SK-N-SH (cell line): ENCODE measurements around the gene ZCCHC17. TPM values are rescaled to one million over a fixed set of nuclear protein-coding genes. Genes with fewer than 3 reads are reported as not detected.

Experiments
- CTCF ChIA-PET: fragments of 300-600, 350-600 bp; formaldehyde crosslinking; extraction: SDS; loops from one replicate; lab custom pipeline; 2021; lab: Yijun Ruan, JAX
- POLR2A ChIA-PET: fragments of 350-600 bp; sonication (Branson Sonifier 250); formaldehyde crosslinking; extraction: SDS; loops from one replicate; lab custom pipeline; 2020; ENCODE audit warnings: antibody characterized with exemption, inconsistent platforms; lab: Yijun Ruan, JAX
- DNase-seq: peaks from one replicate; pipeline ENCODE4 v3.0.0; 2012
- H2AFZ ChIP-seq: fragments of 200-600 bp; sonication (generic); 2 replicates; pipeline ENCODE4 v1.8.1; 2016; ENCODE audit warnings: antibody characterized with exemption, mild to moderate bottlenecking, low read depth
- H3F3A ChIP-seq: fragments of 200-600 bp; sonication (generic); replicated peaks from 2 replicates; pipeline ENCODE3; 2016; ENCODE audit warnings: antibody characterized with exemption, mild to moderate bottlenecking; ENCODE audit not compliant: insufficient read depth
- H3K27ac ChIP-seq, 2 experiments: fragments of 200-500 bp in 1 of 2; fragments of 200-600 bp in 1 of 2; sonication (Bioruptor generic) in 1 of 2; sonication (generic), shearing (Covaris generic) in 1 of 2; 2 replicates each; pipeline versions ENCODE4 v1.5.1 to v1.6.1; 2014 to 2016; ENCODE audit warnings: low read depth in 2 of 2, inconsistent platforms in 1 of 2, low read length in 1 of 2, mild to moderate bottlenecking in 1 of 2, mixed read lengths in 1 of 2
- H3K27me3 ChIP-seq: fragments of 200-600 bp; sonication (generic), shearing (Covaris generic); 2 replicates; pipeline ENCODE4 v1.6.1; 2016; ENCODE audit warnings: mixed run types; ENCODE audit not compliant: insufficient read depth
- H3K36me3 ChIP-seq, 2 experiments: fragments of 200-500 bp in 1 of 2; fragments of 200-600 bp in 1 of 2; sonication (Bioruptor generic) in 1 of 2; sonication (generic) in 1 of 2; replicated peaks in 1 of 2; 2 replicates each; pipeline versions ENCODE3 to v1.5.1; 2014 to 2016; ENCODE audit warnings: low read length in 1 of 2, mild to moderate bottlenecking in 1 of 2; ENCODE audit not compliant: insufficient read depth in 2 of 2, control insufficient read depth in 1 of 2
- H3K4me1 ChIP-seq, 2 experiments: fragments of 200-500 bp in 1 of 2; fragments of 200-600 bp in 1 of 2; sonication (Bioruptor generic) in 1 of 2; sonication (generic), shearing (Covaris generic) in 1 of 2; 2 replicates each; pipeline versions ENCODE4 v1.5.1 to v1.6.1; 2014 to 2016; ENCODE audit warnings: low read depth in 1 of 2, low read length in 1 of 2, mixed run types in 1 of 2; ENCODE audit not compliant: insufficient read depth in 2 of 2, control insufficient read depth in 1 of 2
- H3K4me2 ChIP-seq: fragments of 200-600 bp; sonication (generic), shearing (Covaris generic); 2 replicates; pipeline ENCODE4 v1.6.1; 2017; ENCODE audit warnings: mixed run types
- H3K4me3 ChIP-seq, 2 experiments: fragments of 200-500 bp in 1 of 2; fragments of 200-600 bp in 1 of 2; sonication (Bioruptor generic) in 1 of 2; sonication (generic), shearing (Covaris generic) in 1 of 2; 2 replicates each; pipeline versions ENCODE4 v1.5.1 to v1.8.1; 2014 to 2016; ENCODE audit warnings: low read depth in 2 of 2, inconsistent platforms in 1 of 2, low read length in 1 of 2, mild to moderate bottlenecking in 1 of 2, mixed read lengths in 1 of 2, moderate library complexity in 1 of 2
- H3K79me2 ChIP-seq: fragments of 200-600 bp; sonication (generic); 2 replicates; pipeline ENCODE4 v1.8.1; 2017; ENCODE audit warnings: mild to moderate bottlenecking; ENCODE audit not compliant: insufficient read depth
- H3K9ac ChIP-seq: fragments of 200-600 bp; sonication (generic); 2 replicates; pipeline ENCODE4 v1.6.1; 2017; ENCODE audit warnings: mixed run types
- H3K9me2 ChIP-seq: fragments of 200-600 bp; sonication (generic); 2 replicates; pipeline ENCODE4 v1.6.1; 2017; ENCODE audit warnings: mixed run types
- H3K9me3 ChIP-seq: fragments of 200-600 bp; sonication (generic); 2 replicates; pipeline ENCODE4 v1.6.1; 2017; ENCODE audit warnings: mixed run types, mild to moderate bottlenecking, moderate library complexity
- H4K20me1 ChIP-seq: fragments of 200-600 bp; sonication (generic); 2 replicates; pipeline ENCODE4 v1.6.1; 2017; ENCODE audit warnings: mild to moderate bottlenecking, mixed run types; ENCODE audit not compliant: insufficient read depth
- EP300 ChIP-seq, 2 experiments: IDR thresholded peaks; 2 replicates each; pipeline versions ENCODE4 v1.4.0 to v1.6.1; 2012; ENCODE audit warnings: borderline replicate concordance in 1 of 2, low read depth in 1 of 2, low read length in 1 of 2
- FOXM1 ChIP-seq: IDR thresholded peaks from 2 replicates; pipeline ENCODE4 v1.4.0; 2012; ENCODE audit warnings: low read depth, mild to moderate bottlenecking
- GABPA ChIP-seq: IDR thresholded peaks from 2 replicates; pipeline ENCODE4 v1.4.0; 2012; ENCODE audit warnings: low read depth, mild to moderate bottlenecking
- GATA2 ChIP-seq: sonication (generic); formaldehyde crosslinking; IDR thresholded peaks from 2 replicates; pipeline ENCODE4 v1.5.0; 2020; ENCODE audit warnings: mild to moderate bottlenecking, missing genetic modification reagents
- MEF2A ChIP-seq: IDR thresholded peaks from 2 replicates; pipeline ENCODE4 v1.4.0; 2012; ENCODE audit warnings: low read depth, borderline replicate concordance
- MXI1 ChIP-seq: IDR thresholded peaks from 2 replicates; pipeline ENCODE4 v1.6.1; 2012; ENCODE audit warnings: mild to moderate bottlenecking, low read depth, low read length, improper control_type of control experiment
- NFIC ChIP-seq: IDR thresholded peaks from 2 replicates; pipeline ENCODE4 v1.4.0; 2012; ENCODE audit warnings: borderline replicate concordance
- POLR2AphosphoS5 ChIP-seq: IDR thresholded peaks from 2 replicates; pipeline ENCODE4 v1.6.1; 2012; ENCODE audit warnings: low read depth, low read length
- RFX5 ChIP-seq: IDR thresholded peaks from 2 replicates; pipeline ENCODE4 v1.6.1; 2012; ENCODE audit warnings: mild to moderate bottlenecking, improper control_type of control experiment, low read length
- SMC3 ChIP-seq: IDR thresholded peaks from 2 replicates; pipeline ENCODE4 v1.6.1; 2012; ENCODE audit warnings: low read depth, low read length, improper control_type of control experiment
- TCF12 ChIP-seq: IDR thresholded peaks from 2 replicates; pipeline ENCODE4 v1.4.0; 2012
- USF2 ChIP-seq: fragments of 150-350 bp; IDR thresholded peaks from 2 replicates; pipeline ENCODE4 v1.6.1; 2017; ENCODE audit warnings: antibody characterized with exemption, low read length, low read depth, borderline replicate concordance
- YY1 ChIP-seq: IDR thresholded peaks from 2 replicates; pipeline ENCODE4 v1.4.0; 2012; ENCODE audit warnings: low read depth, mild to moderate bottlenecking
- WGBS: methylation state at CpG from one replicate; pipeline ENCODE4 v1.1.6; 2017; ENCODE audit warnings: low lambda C conversion rate; 5-methylcytosine and 5-hydroxymethylcytosine counted together
- polyA plus RNA-seq, 3 experiments: library from polyadenylated mRNA; depleted of rRNA; stranded (reverse); fragments of >200 nt; gene quantifications; 2 replicates each; pipeline ENCODE4 v1.2.3, GENCODE V29; 2012
- TF ChIP-seq, protein P1 (sequence below): IDR thresholded peaks from 2 replicates; pipeline ENCODE4 v1.4.0; 2012; ENCODE audit warnings: low read depth, borderline replicate concordance
- TF ChIP-seq, protein P2 (sequence below): fragments of 200-600 bp; sonication (generic); IDR thresholded peaks from 2 replicates; pipeline ENCODE4 v1.6.1; 2017; ENCODE audit warnings: antibody characterized with exemption, mild to moderate bottlenecking, moderate library complexity
- TF ChIP-seq, protein P3 (sequence below): fragments of 150-350 bp; IDR thresholded peaks from 2 replicates; pipeline ENCODE4 v1.6.1; 2016; ENCODE audit warnings: mild to moderate bottlenecking, low read depth, low read length
- TF ChIP-seq, protein P4 (sequence below): IDR thresholded peaks from 2 replicates; pipeline ENCODE4 v1.4.0; 2012; ENCODE audit warnings: low read depth, borderline replicate concordance
- TF ChIP-seq, protein P5 (sequence below): IDR thresholded peaks from 2 replicates; pipeline ENCODE4 v1.4.0; 2012; ENCODE audit warnings: low read depth
- TF ChIP-seq, protein P6 (sequence below): IDR thresholded peaks from 2 replicates; pipeline ENCODE4 v1.6.1; 2012; ENCODE audit warnings: mild to moderate bottlenecking, low read depth, low read length, moderate library complexity

ZCCHC17 gene
- polyA plus RNA-seq, 1 of the 3 experiments (the other 2 are of a cell fraction), result 25.8 TPM

DNA sequence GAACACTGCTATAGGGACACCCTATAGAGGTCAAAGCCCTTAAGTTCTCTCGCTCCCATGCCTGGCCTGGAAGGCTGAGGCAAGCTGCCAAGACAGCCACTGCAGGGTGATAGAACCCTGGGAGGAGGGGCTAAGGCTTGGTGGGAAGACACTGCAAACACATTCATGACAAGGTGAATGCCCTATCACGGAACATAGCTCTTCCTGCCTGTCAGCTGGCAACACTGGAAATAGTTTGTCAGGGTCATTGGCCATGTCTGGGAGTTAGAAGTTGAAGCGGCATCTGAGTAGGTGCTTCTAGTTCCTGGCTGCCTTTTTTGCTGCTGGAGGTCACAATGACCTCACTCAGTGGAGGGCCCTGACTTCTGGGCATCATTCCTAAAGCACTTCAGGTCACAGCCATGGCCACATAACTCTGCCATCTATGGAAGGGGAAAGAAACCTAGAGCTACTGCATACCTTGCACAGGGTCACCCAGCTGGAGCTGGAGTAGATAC lies 71.8 kb downstream of the ZCCHC17 start:
- H2AFZ ChIP-seq, result no peak overlapping the region
- H3K4me3 ChIP-seq, result no peak overlapping the region
- no peak overlapping the region for H3K4me2 ChIP-seq
- no peak overlapping the region for H3K27ac ChIP-seq
- TF ChIP-seq, protein P1, sequence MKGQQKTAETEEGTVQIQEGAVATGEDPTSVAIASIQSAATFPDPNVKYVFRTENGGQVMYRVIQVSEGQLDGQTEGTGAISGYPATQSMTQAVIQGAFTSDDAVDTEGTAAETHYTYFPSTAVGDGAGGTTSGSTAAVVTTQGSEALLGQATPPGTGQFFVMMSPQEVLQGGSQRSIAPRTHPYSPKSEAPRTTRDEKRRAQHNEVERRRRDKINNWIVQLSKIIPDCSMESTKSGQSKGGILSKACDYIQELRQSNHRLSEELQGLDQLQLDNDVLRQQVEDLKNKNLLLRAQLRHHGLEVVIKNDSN, result no peak
- no peak for TF ChIP-seq MEF2A
- TF ChIP-seq, protein P2, sequence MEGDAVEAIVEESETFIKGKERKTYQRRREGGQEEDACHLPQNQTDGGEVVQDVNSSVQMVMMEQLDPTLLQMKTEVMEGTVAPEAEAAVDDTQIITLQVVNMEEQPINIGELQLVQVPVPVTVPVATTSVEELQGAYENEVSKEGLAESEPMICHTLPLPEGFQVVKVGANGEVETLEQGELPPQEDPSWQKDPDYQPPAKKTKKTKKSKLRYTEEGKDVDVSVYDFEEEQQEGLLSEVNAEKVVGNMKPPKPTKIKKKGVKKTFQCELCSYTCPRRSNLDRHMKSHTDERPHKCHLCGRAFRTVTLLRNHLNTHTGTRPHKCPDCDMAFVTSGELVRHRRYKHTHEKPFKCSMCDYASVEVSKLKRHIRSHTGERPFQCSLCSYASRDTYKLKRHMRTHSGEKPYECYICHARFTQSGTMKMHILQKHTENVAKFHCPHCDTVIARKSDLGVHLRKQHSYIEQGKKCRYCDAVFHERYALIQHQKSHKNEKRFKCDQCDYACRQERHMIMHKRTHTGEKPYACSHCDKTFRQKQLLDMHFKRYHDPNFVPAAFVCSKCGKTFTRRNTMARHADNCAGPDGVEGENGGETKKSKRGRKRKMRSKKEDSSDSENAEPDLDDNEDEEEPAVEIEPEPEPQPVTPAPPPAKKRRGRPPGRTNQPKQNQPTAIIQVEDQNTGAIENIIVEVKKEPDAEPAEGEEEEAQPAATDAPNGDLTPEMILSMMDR, result no peak
- TF ChIP-seq TCF12, result no peak
- no peak for TF ChIP-seq NFIC
- TF ChIP-seq, protein P3, sequence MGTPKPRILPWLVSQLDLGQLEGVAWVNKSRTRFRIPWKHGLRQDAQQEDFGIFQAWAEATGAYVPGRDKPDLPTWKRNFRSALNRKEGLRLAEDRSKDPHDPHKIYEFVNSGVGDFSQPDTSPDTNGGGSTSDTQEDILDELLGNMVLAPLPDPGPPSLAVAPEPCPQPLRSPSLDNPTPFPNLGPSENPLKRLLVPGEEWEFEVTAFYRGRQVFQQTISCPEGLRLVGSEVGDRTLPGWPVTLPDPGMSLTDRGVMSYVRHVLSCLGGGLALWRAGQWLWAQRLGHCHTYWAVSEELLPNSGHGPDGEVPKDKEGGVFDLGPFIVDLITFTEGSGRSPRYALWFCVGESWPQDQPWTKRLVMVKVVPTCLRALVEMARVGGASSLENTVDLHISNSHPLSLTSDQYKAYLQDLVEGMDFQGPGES, result no peak
- TF ChIP-seq YY1, result no peak
- no peak for TF ChIP-seq EP300 (IDR thresholded peaks at IDR 0.05; ENCODE audit: borderline replicate concordance in 1 of 2, low read depth in 1 of 2, low read length in 1 of 2)
- TF ChIP-seq FOXM1, result no peak
- TF ChIP-seq, protein P4, sequence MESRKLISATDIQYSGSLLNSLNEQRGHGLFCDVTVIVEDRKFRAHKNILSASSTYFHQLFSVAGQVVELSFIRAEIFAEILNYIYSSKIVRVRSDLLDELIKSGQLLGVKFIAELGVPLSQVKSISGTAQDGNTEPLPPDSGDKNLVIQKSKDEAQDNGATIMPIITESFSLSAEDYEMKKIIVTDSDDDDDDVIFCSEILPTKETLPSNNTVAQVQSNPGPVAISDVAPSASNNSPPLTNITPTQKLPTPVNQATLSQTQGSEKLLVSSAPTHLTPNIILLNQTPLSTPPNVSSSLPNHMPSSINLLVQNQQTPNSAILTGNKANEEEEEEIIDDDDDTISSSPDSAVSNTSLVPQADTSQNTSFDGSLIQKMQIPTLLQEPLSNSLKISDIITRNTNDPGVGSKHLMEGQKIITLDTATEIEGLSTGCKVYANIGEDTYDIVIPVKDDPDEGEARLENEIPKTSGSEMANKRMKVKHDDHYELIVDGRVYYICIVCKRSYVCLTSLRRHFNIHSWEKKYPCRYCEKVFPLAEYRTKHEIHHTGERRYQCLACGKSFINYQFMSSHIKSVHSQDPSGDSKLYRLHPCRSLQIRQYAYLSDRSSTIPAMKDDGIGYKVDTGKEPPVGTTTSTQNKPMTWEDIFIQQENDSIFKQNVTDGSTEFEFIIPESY, result no peak
- no peak for TF ChIP-seq MXI1
- TF ChIP-seq, protein P5, sequence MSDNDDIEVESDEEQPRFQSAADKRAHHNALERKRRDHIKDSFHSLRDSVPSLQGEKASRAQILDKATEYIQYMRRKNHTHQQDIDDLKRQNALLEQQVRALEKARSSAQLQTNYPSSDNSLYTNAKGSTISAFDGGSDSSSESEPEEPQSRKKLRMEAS, result no peak
- TF ChIP-seq GABPA, result no peak
- no peak for TF ChIP-seq RFX5
- TF ChIP-seq, protein P6, sequence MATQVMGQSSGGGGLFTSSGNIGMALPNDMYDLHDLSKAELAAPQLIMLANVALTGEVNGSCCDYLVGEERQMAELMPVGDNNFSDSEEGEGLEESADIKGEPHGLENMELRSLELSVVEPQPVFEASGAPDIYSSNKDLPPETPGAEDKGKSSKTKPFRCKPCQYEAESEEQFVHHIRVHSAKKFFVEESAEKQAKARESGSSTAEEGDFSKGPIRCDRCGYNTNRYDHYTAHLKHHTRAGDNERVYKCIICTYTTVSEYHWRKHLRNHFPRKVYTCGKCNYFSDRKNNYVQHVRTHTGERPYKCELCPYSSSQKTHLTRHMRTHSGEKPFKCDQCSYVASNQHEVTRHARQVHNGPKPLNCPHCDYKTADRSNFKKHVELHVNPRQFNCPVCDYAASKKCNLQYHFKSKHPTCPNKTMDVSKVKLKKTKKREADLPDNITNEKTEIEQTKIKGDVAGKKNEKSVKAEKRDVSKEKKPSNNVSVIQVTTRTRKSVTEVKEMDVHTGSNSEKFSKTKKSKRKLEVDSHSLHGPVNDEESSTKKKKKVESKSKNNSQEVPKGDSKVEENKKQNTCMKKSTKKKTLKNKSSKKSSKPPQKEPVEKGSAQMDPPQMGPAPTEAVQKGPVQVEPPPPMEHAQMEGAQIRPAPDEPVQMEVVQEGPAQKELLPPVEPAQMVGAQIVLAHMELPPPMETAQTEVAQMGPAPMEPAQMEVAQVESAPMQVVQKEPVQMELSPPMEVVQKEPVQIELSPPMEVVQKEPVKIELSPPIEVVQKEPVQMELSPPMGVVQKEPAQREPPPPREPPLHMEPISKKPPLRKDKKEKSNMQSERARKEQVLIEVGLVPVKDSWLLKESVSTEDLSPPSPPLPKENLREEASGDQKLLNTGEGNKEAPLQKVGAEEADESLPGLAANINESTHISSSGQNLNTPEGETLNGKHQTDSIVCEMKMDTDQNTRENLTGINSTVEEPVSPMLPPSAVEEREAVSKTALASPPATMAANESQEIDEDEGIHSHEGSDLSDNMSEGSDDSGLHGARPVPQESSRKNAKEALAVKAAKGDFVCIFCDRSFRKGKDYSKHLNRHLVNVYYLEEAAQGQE, result no peak
- no peak for TF ChIP-seq SMC3
- no peak for TF ChIP-seq POLR2AphosphoS5
- TF ChIP-seq USF2, result no peak
- TF ChIP-seq GATA2 (CRISPR knock-in tag), result no peak
- H3K9ac ChIP-seq, result no peak overlapping the region
- H3K79me2 ChIP-seq, result no peaks in the 10 kb centered on the region
- peaks cover 0 to 9% of the 10 kb centered on the region in 2 experiments; a peak in 1 of 4 replicates for H3K4me1 ChIP-seq
- WGBS, result 87% methylated on average over 3 of the region's 3 CpGs
- ChIA-PET CTCF (interaction anchor here (1.4 to 12.3 kb wide), 3 partner anchors 26 to 185 kb away, joined by 7 to 88 read pairs (median 15); no protein-coding TSS in a partner anchor), POLR2A (no interaction called here)
- no peaks in the 10 kb centered on the region for H3K27me3 ChIP-seq
- no peak for DNase-seq
- H4K20me1 ChIP-seq, result no peaks in the 10 kb centered on the region
- H3F3A ChIP-seq, result no peaks in the 10 kb centered on the region
- H3K9me3 ChIP-seq, result no peaks in the 10 kb centered on the region
- no peaks in the 10 kb centered on the region for H3K9me2 ChIP-seq
- peaks cover 0 to 24% of the 10 kb centered on the region in 2 experiments for H3K36me3 ChIP-seq
